Kidney epithelial cell (primary cell): Measurements from ENCODE around the gene ARMC6. TPM values are rescaled to one million over a fixed set of nuclear protein-coding genes. Genes with fewer than 3 reads are reported as not detected.
A peak's percentile ranks its signal among the peaks of the same experiment; 100 is the strongest.

ENCODE experiments used
- DNase-seq: peaks from one replicate; pipeline ENCODE4 v3.0.0-alpha.2; 2010; ENCODE audit warnings: low read depth
- H3K27me3 ChIP-seq: 2 replicates; pipeline ENCODE4 v1.6.0; 2011; ENCODE audit warnings: low read length; ENCODE audit not compliant: control insufficient read depth, insufficient read depth
- H3K36me3 ChIP-seq: 2 replicates; pipeline ENCODE4 v1.5.1; 2011; ENCODE audit warnings: low read length; ENCODE audit not compliant: control insufficient read depth, insufficient read depth
- H3K4me3 ChIP-seq: 2 replicates; pipeline ENCODE4 v1.5.1; 2011; ENCODE audit warnings: low read depth, mild to moderate bottlenecking, control low read depth, low read length
- CTCF ChIP-seq: IDR thresholded peaks from 2 replicates; pipeline ENCODE4 v1.5.1; 2011; ENCODE audit warnings: mild to moderate bottlenecking, moderate library complexity, low read length, control low read depth, inconsistent platforms; ENCODE audit not compliant: insufficient read depth, poor library complexity, severe bottlenecking
- total RNA-seq: library from RNA; depleted of rRNA; stranded (reverse); fragments of >200 nt; gene quantifications from 2 replicates; pipeline ENCODE4 v1.2.3, GENCODE V29; 2015

Gene ARMC6
- total RNA-seq, 1 donor from 2014 or later, result 45.0 TPM

- peak overlapping the region; percentile 96 for H3K4me3 ChIP-seq
- TF ChIP-seq CTCF, result no peak
- DNase-seq, result peak; percentile 68
- no peaks in the 10 kb centered on the region for H3K36me3 ChIP-seq
- H3K27me3 ChIP-seq, result no peaks in the 10 kb centered on the region
These were observed 805 bp upstream of the ARMC6 start for GRCh38 chr19:19032420-19033175.

- no peaks in the 10 kb centered on the region for H3K36me3 ChIP-seq
- no peaks in the 10 kb centered on the region for H3K27me3 ChIP-seq
- TF ChIP-seq CTCF, result no peak
- H3K4me3 ChIP-seq, result peak overlapping the region; percentile 96
- no peak for DNase-seq
These were observed 302 bp upstream of the ARMC6 start for GRCh38 chr19:19033176-19033425.

- no peak for TF ChIP-seq CTCF
- H3K27me3 ChIP-seq, result no peaks in the 10 kb centered on the region
- no peak for DNase-seq
- no peaks in the 10 kb centered on the region for H3K36me3 ChIP-seq
- peak overlapping the region; percentile 96 for H3K4me3 ChIP-seq
These were observed 811 bp downstream of the ARMC6 start for GRCh38 chr19:19034204-19034624.

GRCh38 chr19:19039901-19040300 lies 6.5 kb downstream of the ARMC6 start:
- no peaks in the 10 kb centered on the region for H3K36me3 ChIP-seq
- no peaks in the 10 kb centered on the region for H3K27me3 ChIP-seq
- no peak overlapping the region for H3K4me3 ChIP-seq
- DNase-seq, result no peak
- TF ChIP-seq CTCF, result no peak

- DNase-seq, result no peak
- H3K4me3 ChIP-seq, result no peak overlapping the region
- H3K36me3 ChIP-seq, result no peaks in the 10 kb centered on the region
- H3K27me3 ChIP-seq, result no peaks in the 10 kb centered on the region
- TF ChIP-seq CTCF, result no peak
These were observed 7.0 kb downstream of the ARMC6 start for GRCh38 chr19:19040417-19040816.

- Histone ChIP-seq H3K36me3 (no peaks in the 10 kb centered on the region), H3K27me3 (no peaks in the 10 kb centered on the region), H3K4me3 (no peak overlapping the region)
- no peak for TF ChIP-seq CTCF
- no peak for DNase-seq
These were observed 9.4 kb downstream of the ARMC6 start for GRCh38 chr19:19042732-19043280.
